ENCODE measurements around the gene RNASE7. TPM values are rescaled to one million over a fixed set of nuclear protein-coding genes. Genes with fewer than 3 reads are reported as not detected.

RNASE7 gene
- total RNA-seq, 1 experiment from 2014 or later = not detected

DNA sequence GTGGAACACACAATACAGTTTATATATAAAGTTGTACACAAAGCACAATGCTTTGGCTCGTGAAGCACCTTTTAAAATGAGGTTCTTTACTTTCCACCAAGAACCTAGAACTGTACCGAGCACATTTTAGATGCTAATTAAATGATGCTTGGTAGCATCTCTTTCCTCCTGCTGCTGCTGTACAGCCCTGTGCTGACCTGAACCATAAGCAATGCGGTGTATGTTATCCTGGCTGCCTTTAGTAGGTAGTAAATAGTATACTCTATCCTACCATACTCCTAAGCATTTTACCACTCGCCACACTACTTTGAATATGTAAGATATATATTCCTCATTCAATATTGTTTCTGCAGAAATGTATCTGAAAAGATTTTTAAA lies 12.6 kb downstream of the RNASE7 start:
- H3K9me2 ChIP-seq (replicated peaks; ENCODE audit: insufficient read depth, low read length) = no peaks in the 10 kb centered on the region
- no peak overlapping the region for H3K4me2 ChIP-seq (ENCODE audit: low read depth, low read length, poor library complexity, severe bottlenecking)
- DNase-seq = no peak
- H3K4me1 ChIP-seq (ENCODE audit: low read length) = no peaks in the 10 kb centered on the region
- H2AFZ ChIP-seq (ENCODE audit: low read length) = no peak overlapping the region
- H3K9ac ChIP-seq (ENCODE audit: low read length) = no peak overlapping the region
- H3K27ac ChIP-seq (ENCODE audit: low read length) = no peak overlapping the region
- no peaks in the 10 kb centered on the region for H3K9me3 ChIP-seq (ENCODE audit: low read length)
- H3K36me3 ChIP-seq (ENCODE audit: insufficient read depth, low read length) = no peaks in the 10 kb centered on the region
- H3K79me2 ChIP-seq (ENCODE audit: low read length) = no peaks in the 10 kb centered on the region
- no peaks in the 10 kb centered on the region for H4K20me1 ChIP-seq (ENCODE audit: insufficient read depth, low read depth, low read length)
- H3K4me3 ChIP-seq (ENCODE audit: low read length) = no peak overlapping the region
- H3K27me3 ChIP-seq (ENCODE audit: low read length) = no peaks in the 10 kb centered on the region

DNA sequence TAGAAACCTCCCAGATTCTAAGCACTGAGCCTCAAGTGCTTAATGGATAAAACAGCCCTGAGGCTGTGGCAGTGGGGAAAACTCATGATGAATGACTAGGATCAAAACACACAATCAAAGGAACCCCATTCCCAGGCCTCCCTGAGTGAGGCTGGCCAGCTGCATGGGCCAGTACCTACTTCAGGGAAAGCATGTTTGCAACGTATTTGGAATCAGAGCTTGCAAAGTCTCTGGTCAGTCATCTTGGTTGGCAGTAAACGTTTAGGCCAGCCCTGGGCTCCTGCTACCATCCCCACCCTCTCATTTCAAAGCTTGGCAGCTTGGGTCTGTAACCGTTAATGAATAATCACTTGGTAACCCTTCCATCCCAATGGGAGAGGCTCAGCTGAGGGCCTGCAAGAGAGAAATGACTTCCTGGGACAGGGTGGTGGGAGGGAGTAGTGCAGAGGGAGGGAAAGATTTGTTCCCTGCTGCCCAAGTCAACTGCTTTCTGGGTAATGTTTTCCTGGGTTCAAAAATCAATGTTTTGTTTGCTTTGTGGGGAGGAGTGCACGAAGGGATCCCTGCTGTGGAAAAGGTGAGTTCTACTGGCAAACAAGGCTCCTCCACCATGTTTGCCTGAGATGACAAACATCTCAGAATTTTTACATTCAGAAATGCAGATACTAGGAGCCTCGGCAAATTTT lies 13.4 kb downstream of the RNASE7 start:
- no peak overlapping the region for H3K9ac ChIP-seq (ENCODE audit: low read length)
- H2AFZ ChIP-seq (ENCODE audit: low read length) = no peak overlapping the region
- H3K4me3 ChIP-seq (ENCODE audit: low read length) = no peak overlapping the region
- H3K27ac ChIP-seq (ENCODE audit: low read length) = no peak overlapping the region
- no peaks in the 10 kb centered on the region for H3K79me2 ChIP-seq (ENCODE audit: low read length)
- no peaks in the 10 kb centered on the region for H3K9me2 ChIP-seq (replicated peaks; ENCODE audit: insufficient read depth, low read length)
- H3K4me1 ChIP-seq (ENCODE audit: low read length) = no peaks in the 10 kb centered on the region
- no peak overlapping the region for H3K4me2 ChIP-seq (ENCODE audit: low read depth, low read length, poor library complexity, severe bottlenecking)
- no peak for DNase-seq
- H3K9me3 ChIP-seq (ENCODE audit: low read length) = no peaks in the 10 kb centered on the region
- H3K27me3 ChIP-seq (ENCODE audit: low read length) = no peaks in the 10 kb centered on the region
- H4K20me1 ChIP-seq (ENCODE audit: insufficient read depth, low read depth, low read length) = no peaks in the 10 kb centered on the region
- no peaks in the 10 kb centered on the region for H3K36me3 ChIP-seq (ENCODE audit: insufficient read depth, low read length)

DNA sequence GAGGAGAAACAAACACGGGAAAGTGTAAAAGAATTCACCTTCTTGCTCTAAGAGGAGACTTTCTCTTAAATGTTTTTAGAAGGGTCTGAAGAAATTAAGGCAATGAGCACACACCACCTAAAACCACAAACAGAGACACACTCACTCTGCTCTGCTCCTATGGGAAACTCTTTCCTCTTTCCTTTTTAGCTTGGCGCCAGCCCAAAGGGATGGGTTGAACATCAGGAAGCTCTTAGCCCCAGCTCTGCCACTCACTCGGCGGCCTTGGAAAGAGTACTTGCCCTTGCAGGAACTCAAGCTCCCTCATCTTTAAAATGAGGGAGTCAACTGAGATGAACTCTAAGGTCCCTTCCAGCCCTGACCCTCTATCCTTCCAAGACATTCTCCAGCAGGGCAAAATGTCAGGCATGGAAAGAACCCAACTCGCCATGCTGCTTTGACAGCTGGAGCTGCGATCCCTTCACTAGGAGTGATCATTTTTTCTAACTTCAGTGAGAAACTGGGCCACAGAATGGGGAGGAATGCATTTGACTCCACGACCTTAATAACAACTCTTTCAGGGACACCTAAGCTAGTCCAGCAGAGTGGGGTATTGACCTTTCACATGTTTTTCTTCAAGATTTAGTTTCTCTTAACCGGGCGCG lies 14.5 kb downstream of the RNASE7 start:
- H3K9me2 ChIP-seq (replicated peaks; ENCODE audit: insufficient read depth, low read length) = no peaks in the 10 kb centered on the region
- no peak overlapping the region for H2AFZ ChIP-seq (ENCODE audit: low read length)
- H4K20me1 ChIP-seq (ENCODE audit: insufficient read depth, low read depth, low read length) = no peaks in the 10 kb centered on the region
- no peak overlapping the region for H3K27ac ChIP-seq (ENCODE audit: low read length)
- H3K9ac ChIP-seq (ENCODE audit: low read length) = no peak overlapping the region
- H3K36me3 ChIP-seq (ENCODE audit: insufficient read depth, low read length) = no peaks in the 10 kb centered on the region
- no peak overlapping the region for H3K4me3 ChIP-seq (ENCODE audit: low read length)
- DNase-seq = no peak
- no peaks in the 10 kb centered on the region for H3K27me3 ChIP-seq (ENCODE audit: low read length)
- H3K4me2 ChIP-seq (ENCODE audit: low read depth, low read length, poor library complexity, severe bottlenecking) = no peak overlapping the region
- H3K79me2 ChIP-seq (ENCODE audit: low read length) = no peaks in the 10 kb centered on the region
- no peaks in the 10 kb centered on the region for H3K4me1 ChIP-seq (ENCODE audit: low read length)
- no peaks in the 10 kb centered on the region for H3K9me3 ChIP-seq (ENCODE audit: low read length)

DNA sequence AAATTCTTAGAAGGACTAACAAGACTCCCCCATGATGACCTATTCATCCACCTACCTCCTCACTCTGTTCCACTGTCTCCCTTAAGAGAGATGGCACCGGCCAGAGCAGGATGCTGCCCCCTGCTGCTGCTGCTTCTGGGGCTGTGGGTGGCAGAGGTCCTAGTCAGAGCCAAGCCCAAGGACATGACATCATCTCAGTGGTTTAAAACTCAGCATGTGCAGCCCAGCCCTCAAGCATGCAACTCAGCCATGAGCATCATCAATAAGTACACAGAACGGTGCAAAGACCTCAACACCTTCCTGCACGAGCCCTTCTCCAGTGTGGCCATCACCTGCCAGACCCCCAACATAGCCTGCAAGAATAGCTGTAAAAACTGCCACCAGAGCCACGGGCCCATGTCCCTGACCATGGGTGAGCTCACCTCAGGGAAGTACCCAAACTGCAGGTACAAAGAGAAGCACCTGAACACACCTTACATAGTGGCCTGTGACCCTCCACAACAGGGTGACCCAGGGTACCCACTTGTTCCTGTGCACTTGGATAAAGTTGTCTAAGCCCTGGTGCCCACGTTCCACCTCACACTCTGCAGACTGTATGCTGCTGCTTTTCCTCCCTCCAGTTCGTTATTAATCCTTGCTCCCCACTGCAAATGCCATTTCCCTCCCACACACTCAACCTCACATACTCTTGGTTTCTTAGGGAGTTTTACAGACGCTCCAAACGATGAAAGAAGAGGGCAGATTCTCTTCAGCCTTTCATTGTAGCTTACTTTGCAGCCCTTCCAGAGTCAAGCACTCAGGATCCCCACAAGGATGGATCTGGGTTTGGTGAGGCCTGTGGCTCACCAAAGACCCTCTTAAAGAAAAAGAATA lies 15.9 kb downstream of the RNASE7 start, which contains the start of gene RNASE8:
RNASE8 (plus strand) TSS at position 20 of the 873 bp plus-strand sequence; CDS start at position 91, 71 bp downstream.
- Histone ChIP-seq H4K20me1 (ENCODE audit: insufficient read depth, low read depth, low read length) (no peaks in the 10 kb centered on the region), H3K9me2 (replicated peaks; ENCODE audit: insufficient read depth, low read length) (no peaks in the 10 kb centered on the region), H2AFZ (ENCODE audit: low read length) (no peak within 1 kb of the TSS), H3K79me2 (ENCODE audit: low read length) (no peaks in the 10 kb centered on the region), H3K9me3 (ENCODE audit: low read length) (no peaks in the 10 kb centered on the region), H3K27me3 (ENCODE audit: low read length) (no peaks in the 10 kb centered on the region), H3K9ac (ENCODE audit: low read length) (no peak within 1 kb of the TSS), H3K4me2 (ENCODE audit: low read depth, low read length, poor library complexity, severe bottlenecking) (no peak within 1 kb of the TSS), H3K4me3 (ENCODE audit: low read length) (no peak within 1 kb of the TSS), H3K36me3 (ENCODE audit: insufficient read depth, low read length) (no peaks in the 10 kb centered on the region), H3K27ac (ENCODE audit: low read length) (no peak within 1 kb of the TSS), H3K4me1 (ENCODE audit: low read length) (no peaks in the 10 kb centered on the region)
- no peak for DNase-seq

DNA sequence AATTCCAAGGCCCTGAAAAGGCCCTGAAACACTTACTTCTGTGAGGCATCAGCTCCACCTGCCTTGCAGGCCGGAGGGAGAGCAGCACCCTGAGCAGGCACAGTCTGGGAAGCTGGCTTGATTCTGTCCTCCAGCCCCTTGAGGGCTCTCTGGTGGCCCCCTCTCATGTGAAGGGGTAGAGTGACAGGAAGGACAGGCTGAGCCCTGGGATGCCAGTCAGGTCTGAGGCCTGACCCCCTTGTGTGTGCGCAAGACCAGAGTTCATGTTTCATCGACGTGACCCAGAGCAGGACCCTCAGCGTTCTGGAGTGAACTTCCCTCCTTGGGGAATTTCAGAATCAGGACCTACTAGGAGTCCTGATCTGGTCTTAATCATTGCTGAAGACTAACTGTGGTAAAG lies 16.7 kb downstream of the RNASE7 start:
- Histone ChIP-seq H3K36me3 (ENCODE audit: insufficient read depth, low read length) (no peaks in the 10 kb centered on the region), H3K9ac (ENCODE audit: low read length) (no peak overlapping the region), H3K27ac (ENCODE audit: low read length) (no peak overlapping the region), H3K4me2 (ENCODE audit: low read depth, low read length, poor library complexity, severe bottlenecking) (no peak overlapping the region), H3K4me3 (ENCODE audit: low read length) (no peak overlapping the region), H3K27me3 (ENCODE audit: low read length) (no peaks in the 10 kb centered on the region), H3K79me2 (ENCODE audit: low read length) (no peaks in the 10 kb centered on the region), H3K9me3 (ENCODE audit: low read length) (no peaks in the 10 kb centered on the region), H3K9me2 (replicated peaks; ENCODE audit: insufficient read depth, low read length) (no peaks in the 10 kb centered on the region), H3K4me1 (ENCODE audit: low read length) (no peaks in the 10 kb centered on the region), H2AFZ (ENCODE audit: low read length) (no peak overlapping the region), H4K20me1 (ENCODE audit: insufficient read depth, low read depth, low read length) (no peaks in the 10 kb centered on the region)
- no peak for DNase-seq

DNA sequence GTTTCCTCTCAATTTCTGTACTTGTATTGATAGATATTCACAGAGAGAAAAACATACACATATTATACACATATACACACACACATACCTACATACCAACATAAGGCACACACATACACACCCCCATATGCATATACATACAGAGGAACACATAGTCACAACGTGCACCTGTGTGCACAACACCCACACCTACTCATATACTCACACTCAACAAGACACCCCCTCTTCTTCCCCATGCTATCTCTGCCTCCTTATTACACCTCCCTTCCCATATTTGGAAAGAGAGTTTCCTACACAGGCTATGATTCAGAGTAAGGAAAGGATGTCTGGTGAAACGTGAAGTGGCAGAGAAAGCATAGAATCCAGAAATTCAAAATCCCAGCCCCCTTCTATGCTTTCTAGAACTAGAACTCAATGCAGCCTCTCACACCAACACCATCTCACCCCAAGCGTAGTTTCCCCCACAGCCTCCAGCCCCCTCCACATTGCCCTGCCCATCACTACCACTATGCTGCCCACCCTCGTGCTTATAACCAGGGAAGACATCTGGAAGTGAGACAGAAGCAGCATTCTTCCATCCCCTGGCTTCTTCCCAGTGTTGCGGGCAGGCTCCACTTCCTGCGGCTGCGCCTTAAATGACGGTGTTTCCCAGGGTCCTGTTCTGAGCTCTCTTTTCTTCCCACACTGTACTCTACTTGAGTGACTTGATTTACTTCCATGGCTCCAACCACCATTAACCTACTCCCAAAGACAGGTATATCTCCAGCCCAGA lies 17.9 kb downstream of the RNASE7 start:
- Histone ChIP-seq H3K4me1 (ENCODE audit: low read length) (no peaks in the 10 kb centered on the region), H3K79me2 (ENCODE audit: low read length) (no peaks in the 10 kb centered on the region), H3K9ac (ENCODE audit: low read length) (no peak overlapping the region), H2AFZ (ENCODE audit: low read length) (no peak overlapping the region), H3K9me3 (ENCODE audit: low read length) (no peaks in the 10 kb centered on the region), H4K20me1 (ENCODE audit: insufficient read depth, low read depth, low read length) (no peaks in the 10 kb centered on the region), H3K9me2 (replicated peaks; ENCODE audit: insufficient read depth, low read length) (no peaks in the 10 kb centered on the region), H3K4me3 (ENCODE audit: low read length) (no peak overlapping the region), H3K27me3 (ENCODE audit: low read length) (no peaks in the 10 kb centered on the region), H3K36me3 (ENCODE audit: insufficient read depth, low read length) (no peaks in the 10 kb centered on the region), H3K27ac (ENCODE audit: low read length) (no peak overlapping the region), H3K4me2 (ENCODE audit: low read depth, low read length, poor library complexity, severe bottlenecking) (no peak overlapping the region)
- DNase-seq = no peak

DNA sequence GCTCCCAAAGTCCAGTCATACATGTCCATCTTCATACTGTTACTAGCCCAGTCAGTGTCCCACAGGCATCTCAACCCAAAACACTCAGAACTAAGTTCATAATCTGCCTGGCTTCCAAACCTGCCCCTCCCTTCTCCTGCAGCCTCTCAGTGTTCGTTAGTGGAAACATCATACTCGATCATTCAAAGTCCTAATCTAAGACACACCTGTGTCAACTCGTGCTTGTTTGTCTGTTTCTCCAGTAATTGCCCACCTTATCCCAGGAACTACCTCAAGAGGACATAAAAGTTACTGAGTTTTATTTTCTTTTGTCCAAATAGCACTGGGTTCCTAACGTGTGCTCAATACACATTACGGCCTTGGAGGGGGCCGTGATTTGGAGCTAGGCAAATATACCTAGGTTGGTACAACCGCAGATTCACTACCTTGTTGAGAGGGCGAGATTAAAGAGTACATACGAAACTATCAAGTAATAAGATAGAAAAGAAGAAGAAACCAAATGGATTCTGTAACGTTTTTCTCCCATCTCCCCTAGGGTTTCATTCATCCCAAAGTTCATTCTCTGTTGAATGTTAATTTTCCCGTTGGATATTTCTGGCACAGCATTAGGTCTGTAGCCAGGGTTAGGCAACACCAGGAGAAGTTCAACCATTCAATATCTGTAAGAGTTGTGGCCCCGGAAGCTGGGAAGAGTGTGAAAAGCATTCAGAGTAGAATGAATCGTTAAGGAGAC lies 18.6 kb downstream of the RNASE7 start:
- H3K27ac ChIP-seq (ENCODE audit: low read length) = no peak overlapping the region
- no peaks in the 10 kb centered on the region for H3K9me3 ChIP-seq (ENCODE audit: low read length)
- H3K36me3 ChIP-seq (ENCODE audit: insufficient read depth, low read length) = no peaks in the 10 kb centered on the region
- no peak for DNase-seq
- H3K27me3 ChIP-seq (ENCODE audit: low read length) = no peaks in the 10 kb centered on the region
- H3K79me2 ChIP-seq (ENCODE audit: low read length) = no peaks in the 10 kb centered on the region
- H3K4me3 ChIP-seq (ENCODE audit: low read length) = no peak overlapping the region
- no peaks in the 10 kb centered on the region for H3K9me2 ChIP-seq (replicated peaks; ENCODE audit: insufficient read depth, low read length)
- H3K4me1 ChIP-seq (ENCODE audit: low read length) = no peaks in the 10 kb centered on the region
- H3K9ac ChIP-seq (ENCODE audit: low read length) = no peak overlapping the region
- H2AFZ ChIP-seq (ENCODE audit: low read length) = no peak overlapping the region
- no peaks in the 10 kb centered on the region for H4K20me1 ChIP-seq (ENCODE audit: insufficient read depth, low read depth, low read length)
- no peak overlapping the region for H3K4me2 ChIP-seq (ENCODE audit: low read depth, low read length, poor library complexity, severe bottlenecking)
